ENCODE measurements around the gene ZNF346. TPM values are rescaled to one million over a fixed set of nuclear protein-coding genes. Genes with fewer than 3 reads are reported as not detected.
A peak's percentile ranks its signal among the peaks of the same experiment; 100 is the strongest.

ZNF346 gene
- total and polyA plus RNA-seq, 2 of the 13 experiments (the other 11 are each of a cell fraction or from before 2014, with no cell fraction given) = 8.6 to 19.4 TPM

DNA sequence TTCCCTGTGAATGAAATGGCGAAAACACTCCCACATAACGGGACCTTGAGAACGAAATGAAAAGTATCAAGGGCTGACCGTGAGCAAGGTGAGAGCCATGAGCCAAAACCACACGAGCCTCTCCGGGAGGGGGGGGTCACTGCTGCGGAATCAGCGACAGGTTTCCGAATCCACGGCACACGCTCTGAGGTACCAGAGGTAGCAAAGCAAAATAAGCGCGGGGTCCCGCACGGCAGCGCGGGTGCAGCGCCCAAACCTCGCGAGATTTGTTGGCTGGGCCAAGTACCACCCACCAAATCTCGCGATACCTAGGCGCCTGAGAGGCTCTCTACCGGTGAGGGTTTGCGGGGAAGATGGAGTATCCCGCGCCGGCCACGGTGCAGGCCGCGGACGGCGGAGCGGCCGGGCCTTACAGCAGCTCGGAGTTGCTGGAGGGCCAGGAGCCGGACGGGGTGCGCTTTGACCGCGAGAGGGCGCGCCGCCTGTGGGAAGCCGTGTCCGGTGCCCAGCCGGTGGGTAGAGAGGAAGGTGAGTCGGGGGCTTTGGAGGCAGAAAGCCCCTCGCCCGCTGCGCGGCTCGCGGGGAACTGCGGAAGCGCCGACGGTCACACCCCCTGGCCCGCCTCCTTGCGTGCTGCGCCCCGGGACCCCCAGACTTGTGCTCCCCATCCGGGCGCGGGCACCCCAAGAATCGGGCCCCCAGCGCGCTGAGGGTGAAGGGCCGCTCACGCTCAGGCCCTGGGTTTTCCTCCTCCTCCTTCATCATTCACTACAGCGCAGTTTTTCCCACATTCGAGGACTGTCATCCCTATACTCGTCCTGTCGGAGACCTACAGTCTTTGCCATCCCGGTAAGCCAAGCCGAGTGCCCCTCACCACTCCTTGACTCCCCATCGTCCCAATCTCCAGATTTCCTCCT, at the start of gene ZNF346 (continued):
- no peak for TF ChIP-seq ZNF337 (CRISPR knock-in tag; IDR thresholded peaks at IDR 0.05; ENCODE audit: borderline replicate concordance, low read depth)
- TF ChIP-seq ZNF224 (CRISPR knock-in tag; IDR thresholded peaks at IDR 0.05) = 0 out of 2 replicates have a peak, but pooled peaks have one; percentile 17
- TF ChIP-seq, protein P1, sequence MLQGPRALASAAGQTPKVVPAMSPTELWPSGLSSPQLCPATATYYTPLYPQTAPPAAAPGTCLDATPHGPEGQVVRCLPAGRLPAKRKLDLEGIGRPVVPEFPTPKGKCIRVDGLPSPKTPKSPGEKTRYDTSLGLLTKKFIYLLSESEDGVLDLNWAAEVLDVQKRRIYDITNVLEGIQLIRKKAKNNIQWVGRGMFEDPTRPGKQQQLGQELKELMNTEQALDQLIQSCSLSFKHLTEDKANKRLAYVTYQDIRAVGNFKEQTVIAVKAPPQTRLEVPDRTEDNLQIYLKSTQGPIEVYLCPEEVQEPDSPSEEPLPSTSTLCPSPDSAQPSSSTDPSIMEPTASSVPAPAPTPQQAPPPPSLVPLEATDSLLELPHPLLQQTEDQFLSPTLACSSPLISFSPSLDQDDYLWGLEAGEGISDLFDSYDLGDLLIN (CRISPR knock-in tag; IDR thresholded peaks at IDR 0.05; ENCODE audit: borderline replicate concordance) = no peak
- TF ChIP-seq ZNF317 (CRISPR knock-in tag; IDR thresholded peaks at IDR 0.05) = peak; percentile 70; the same call in 1 of the 2 replicates
- no peak for TF ChIP-seq TBL1XR1 (IDR thresholded peaks at IDR 0.05; ENCODE audit: borderline replicate concordance, low read length, partially characterized antibody)
- peak; percentile 89 for TF ChIP-seq ZNF619 (CRISPR knock-in tag; IDR thresholded peaks at IDR 0.05)
- TF ChIP-seq ARNT (IDR thresholded peaks at IDR 0.05) = no peak
- no peak for TF ChIP-seq ZC3H13 (CRISPR knock-in tag; IDR thresholded peaks at IDR 0.05)
- TF ChIP-seq KLF16 (CRISPR knock-in tag; IDR thresholded peaks at IDR 0.05) = 0 out of 4 replicates have a peak, but pooled peaks of 1 of the 2 experiments have one; percentile 28
- TF ChIP-seq HMG20A (CRISPR knock-in tag; IDR thresholded peaks at IDR 0.05; ENCODE audit: borderline replicate concordance) = no peak
- no peak for TF ChIP-seq NR3C1 (CRISPR knock-in tag; IDR thresholded peaks at IDR 0.05)
- TF ChIP-seq NCOR1 (IDR thresholded peaks at IDR 0.05; ENCODE audit: borderline replicate concordance, low read length) = no peak; the same call in 1 of the 2 replicates
- peak; percentile 42; the same call in 1 of the 2 replicates for TF ChIP-seq MED1 (CRISPR knock-in tag; IDR thresholded peaks at IDR 0.05)
- TF ChIP-seq, protein P2, sequence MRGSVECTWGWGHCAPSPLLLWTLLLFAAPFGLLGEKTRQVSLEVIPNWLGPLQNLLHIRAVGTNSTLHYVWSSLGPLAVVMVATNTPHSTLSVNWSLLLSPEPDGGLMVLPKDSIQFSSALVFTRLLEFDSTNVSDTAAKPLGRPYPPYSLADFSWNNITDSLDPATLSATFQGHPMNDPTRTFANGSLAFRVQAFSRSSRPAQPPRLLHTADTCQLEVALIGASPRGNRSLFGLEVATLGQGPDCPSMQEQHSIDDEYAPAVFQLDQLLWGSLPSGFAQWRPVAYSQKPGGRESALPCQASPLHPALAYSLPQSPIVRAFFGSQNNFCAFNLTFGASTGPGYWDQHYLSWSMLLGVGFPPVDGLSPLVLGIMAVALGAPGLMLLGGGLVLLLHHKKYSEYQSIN (CRISPR knock-in tag; IDR thresholded peaks at IDR 0.05; ENCODE audit: borderline replicate concordance) = no peak
- TF ChIP-seq, protein P3, sequence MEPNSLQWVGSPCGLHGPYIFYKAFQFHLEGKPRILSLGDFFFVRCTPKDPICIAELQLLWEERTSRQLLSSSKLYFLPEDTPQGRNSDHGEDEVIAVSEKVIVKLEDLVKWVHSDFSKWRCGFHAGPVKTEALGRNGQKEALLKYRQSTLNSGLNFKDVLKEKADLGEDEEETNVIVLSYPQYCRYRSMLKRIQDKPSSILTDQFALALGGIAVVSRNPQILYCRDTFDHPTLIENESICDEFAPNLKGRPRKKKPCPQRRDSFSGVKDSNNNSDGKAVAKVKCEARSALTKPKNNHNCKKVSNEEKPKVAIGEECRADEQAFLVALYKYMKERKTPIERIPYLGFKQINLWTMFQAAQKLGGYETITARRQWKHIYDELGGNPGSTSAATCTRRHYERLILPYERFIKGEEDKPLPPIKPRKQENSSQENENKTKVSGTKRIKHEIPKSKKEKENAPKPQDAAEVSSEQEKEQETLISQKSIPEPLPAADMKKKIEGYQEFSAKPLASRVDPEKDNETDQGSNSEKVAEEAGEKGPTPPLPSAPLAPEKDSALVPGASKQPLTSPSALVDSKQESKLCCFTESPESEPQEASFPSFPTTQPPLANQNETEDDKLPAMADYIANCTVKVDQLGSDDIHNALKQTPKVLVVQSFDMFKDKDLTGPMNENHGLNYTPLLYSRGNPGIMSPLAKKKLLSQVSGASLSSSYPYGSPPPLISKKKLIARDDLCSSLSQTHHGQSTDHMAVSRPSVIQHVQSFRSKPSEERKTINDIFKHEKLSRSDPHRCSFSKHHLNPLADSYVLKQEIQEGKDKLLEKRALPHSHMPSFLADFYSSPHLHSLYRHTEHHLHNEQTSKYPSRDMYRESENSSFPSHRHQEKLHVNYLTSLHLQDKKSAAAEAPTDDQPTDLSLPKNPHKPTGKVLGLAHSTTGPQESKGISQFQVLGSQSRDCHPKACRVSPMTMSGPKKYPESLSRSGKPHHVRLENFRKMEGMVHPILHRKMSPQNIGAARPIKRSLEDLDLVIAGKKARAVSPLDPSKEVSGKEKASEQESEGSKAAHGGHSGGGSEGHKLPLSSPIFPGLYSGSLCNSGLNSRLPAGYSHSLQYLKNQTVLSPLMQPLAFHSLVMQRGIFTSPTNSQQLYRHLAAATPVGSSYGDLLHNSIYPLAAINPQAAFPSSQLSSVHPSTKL (CRISPR knock-in tag; IDR thresholded peaks at IDR 0.05) = no peak; the same call in 1 of the 2 replicates
- no peak for TF ChIP-seq NCOA1 (CRISPR knock-in tag; IDR thresholded peaks at IDR 0.05)
- TF ChIP-seq MTA1 (CRISPR knock-in tag; IDR thresholded peaks at IDR 0.05; ENCODE audit: borderline replicate concordance) = peak; percentile 35; the same call in 1 of the 2 replicates
- TF ChIP-seq SIX4 (CRISPR knock-in tag; IDR thresholded peaks at IDR 0.05) = no peak
- TF ChIP-seq GLI4 (CRISPR knock-in tag; IDR thresholded peaks at IDR 0.05; ENCODE audit: borderline replicate concordance) = no peak; the same call in 1 of the 2 replicates
- TF ChIP-seq, protein P4, sequence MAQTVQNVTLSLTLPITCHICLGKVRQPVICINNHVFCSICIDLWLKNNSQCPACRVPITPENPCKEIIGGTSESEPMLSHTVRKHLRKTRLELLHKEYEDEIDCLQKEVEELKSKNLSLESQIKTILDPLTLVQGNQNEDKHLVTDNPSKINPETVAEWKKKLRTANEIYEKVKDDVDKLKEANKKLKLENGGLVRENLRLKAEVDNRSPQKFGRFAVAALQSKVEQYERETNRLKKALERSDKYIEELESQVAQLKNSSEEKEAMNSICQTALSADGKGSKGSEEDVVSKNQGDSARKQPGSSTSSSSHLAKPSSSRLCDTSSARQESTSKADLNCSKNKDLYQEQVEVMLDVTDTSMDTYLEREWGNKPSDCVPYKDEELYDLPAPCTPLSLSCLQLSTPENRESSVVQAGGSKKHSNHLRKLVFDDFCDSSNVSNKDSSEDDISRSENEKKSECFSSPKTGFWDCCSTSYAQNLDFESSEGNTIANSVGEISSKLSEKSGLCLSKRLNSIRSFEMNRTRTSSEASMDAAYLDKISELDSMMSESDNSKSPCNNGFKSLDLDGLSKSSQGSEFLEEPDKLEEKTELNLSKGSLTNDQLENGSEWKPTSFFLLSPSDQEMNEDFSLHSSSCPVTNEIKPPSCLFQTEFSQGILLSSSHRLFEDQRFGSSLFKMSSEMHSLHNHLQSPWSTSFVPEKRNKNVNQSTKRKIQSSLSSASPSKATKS (CRISPR knock-in tag; IDR thresholded peaks at IDR 0.05) = no peak
- no peak for TF ChIP-seq RFXANK (CRISPR knock-in tag; IDR thresholded peaks at IDR 0.05)
- no peak for TF ChIP-seq MIXL1 (CRISPR knock-in tag; IDR thresholded peaks at IDR 0.05)
